HepG2 (cell line): Measurements from ENCODE around the gene UBE2I. TPM values are rescaled to one million over a fixed set of nuclear protein-coding genes. Genes with fewer than 3 reads are reported as not detected.

Source experiments
- ATAC-seq: fragments of 200-7000 bp; cut with Tn5 transposase; 3 replicates; pipeline ENCODE4 v1.9.1; 2020; ENCODE audit warnings: mild to moderate bottlenecking, moderate library complexity
- BruUV-seq: library from RNA; stranded (reverse); fragments of 400-500 nt; replicated peaks from 2 replicates; lab custom pipeline; 2021; lab: Mats Ljungman, UMichigan
- CTCF ChIA-PET: fragments of 300-600 bp; formaldehyde crosslinking; extraction: SDS; loops from one replicate; lab custom pipeline; 2021; ENCODE audit warnings: low total read pairs, inconsistent platforms, low intra/inter-chr PET ratio; lab: Yijun Ruan, JAX
- POLR2A ChIA-PET: fragments of 350-600 bp; sonication (Branson Sonifier 250); formaldehyde crosslinking; loops from one replicate; lab custom pipeline; 2020; ENCODE audit warnings: antibody characterized with exemption, inconsistent platforms; lab: Yijun Ruan, JAX
- DNase-seq: peaks from one replicate; pipeline ENCODE4 v3.0.0-alpha.2; 2015; ENCODE audit warnings: low spot score
- FAIRE-seq: peaks from 3 replicates; lab custom pipeline; 2011; peaks lifted over from hg19 to GRCh38; lab: Jason Lieb, UNC
- H2AFZ ChIP-seq: one replicate; pipeline ENCODE4 v1.6.1; 2011; ENCODE audit warnings: low read length, inconsistent platforms
- H3K27ac ChIP-seq: fragments of 300-600 bp; 3 replicates; pipeline ENCODE4 v1.8.0; 2011; ENCODE audit warnings: mixed run types, mild to moderate bottlenecking, mixed read lengths, low read length, inconsistent platforms; ENCODE audit not compliant: insufficient read depth; ENCODE audit errors: extremely low read length
- H3K27me3 ChIP-seq, 2 experiments: fragments of 200-600 bp in 1 of 2; 2 replicates in 1 of 2; 3 replicates in 1 of 2; pipeline versions ENCODE4 v1.6.0 to v1.8.0; 2011; ENCODE audit warnings: low read length in 2 of 2, mild to moderate bottlenecking in 2 of 2, moderate library complexity in 2 of 2, inconsistent platforms in 1 of 2; ENCODE audit not compliant: insufficient read depth in 2 of 2, control insufficient read depth in 1 of 2
- H3K36me3 ChIP-seq, 2 experiments: fragments of 200-600 bp in 1 of 2; replicated peaks in 1 of 2; 2 replicates in 1 of 2; 3 replicates in 1 of 2; pipeline versions ENCODE4 v1.5.1 to v1.8.0; 2011; ENCODE audit warnings: low read length in 2 of 2, inconsistent platforms in 1 of 2; ENCODE audit not compliant: insufficient read depth in 2 of 2, control insufficient read depth in 1 of 2
- H3K4me1 ChIP-seq: 2 replicates; pipeline ENCODE4 v1.5.1; 2012; ENCODE audit warnings: low read length, inconsistent platforms; ENCODE audit not compliant: insufficient read depth
- H3K4me2 ChIP-seq: 2 replicates; pipeline ENCODE4 v1.6.0; 2011; ENCODE audit warnings: low read depth, low read length, inconsistent platforms
- H3K4me3 ChIP-seq, 3 experiments: fragments of 200-600 bp in 1 of 3; sonication (generic), shearing (Covaris generic) in 1 of 3; replicated peaks in 1 of 3; 2 replicates each; pipeline ENCODE4 v1.5.1; 2011 to 2016; ENCODE audit warnings: low read length in 3 of 3, inconsistent platforms in 2 of 3, low read depth in 2 of 3, mild to moderate bottlenecking in 2 of 3, control low read depth in 1 of 3, mixed read lengths in 1 of 3; ENCODE audit not compliant: insufficient read depth in 1 of 3
- H3K79me2 ChIP-seq: one replicate; pipeline ENCODE4 v1.6.1; 2011; ENCODE audit warnings: low read length, inconsistent platforms; ENCODE audit not compliant: insufficient read depth
- H3K9ac ChIP-seq: 2 replicates; pipeline ENCODE4 v1.6.0; 2011; ENCODE audit warnings: mild to moderate bottlenecking, low read depth, low read length, inconsistent platforms; ENCODE audit not compliant: insufficient read depth
- H3K9me3 ChIP-seq: 2 replicates; pipeline ENCODE4 v1.5.1; 2012; ENCODE audit warnings: mild to moderate bottlenecking, low read length
- H4K20me1 ChIP-seq: 2 replicates; pipeline ENCODE4 v1.6.0; 2011; ENCODE audit warnings: inconsistent platforms, mild to moderate bottlenecking, low read length, moderate library complexity; ENCODE audit not compliant: insufficient read depth
- CBFB ChIP-seq: sonication (generic); formaldehyde crosslinking; IDR thresholded peaks from 2 replicates; pipeline ENCODE4 v1.4.0; 2020; ENCODE audit warnings: missing genetic modification reagents
- CEBPG ChIP-seq: IDR thresholded peaks from 2 replicates; pipeline ENCODE4 v1.6.1; 2016
- EZH2 ChIP-seq: conservative IDR thresholded peaks from 2 replicates; pipeline ENCODE4 v1.6.1; 2012; ENCODE audit warnings: mild to moderate bottlenecking, low read depth, low read length, moderate library complexity
- FOSL2 ChIP-seq: sonication (generic); formaldehyde crosslinking; IDR thresholded peaks from 2 replicates; pipeline ENCODE4 v1.4.0; 2020; ENCODE audit warnings: missing genetic modification reagents
- PAX8 ChIP-seq: sonication (generic); formaldehyde crosslinking; IDR thresholded peaks from 2 replicates; pipeline ENCODE4 v1.8.0; 2022; ENCODE audit warnings: mild to moderate bottlenecking, missing genetic modification reagents, borderline replicate concordance
- SNAPC2 ChIP-seq: sonication (generic); formaldehyde crosslinking; IDR thresholded peaks from 2 replicates; pipeline ENCODE4 v1.8.1; 2022; ENCODE audit warnings: mild to moderate bottlenecking, missing genetic modification reagents
- TBX3 ChIP-seq: fragments of 450-650 bp; IDR thresholded peaks from 2 replicates; pipeline ENCODE4 v1.6.1; 2017; ENCODE audit warnings: antibody characterized with exemption, mild to moderate bottlenecking, inconsistent platforms, borderline replicate concordance
- ZKSCAN8 ChIP-seq: IDR thresholded peaks from 2 replicates; pipeline ENCODE4 v1.6.1; 2016; ENCODE audit warnings: borderline replicate concordance, missing genetic modification reagents, missing compliant biosample characterization
- ZNF460 ChIP-seq: sonication (generic); formaldehyde crosslinking; IDR thresholded peaks from 2 replicates; pipeline ENCODE4 v1.5.1; 2020; ENCODE audit warnings: missing genetic modification reagents, mild to moderate bottlenecking, borderline replicate concordance
- ZNF510 ChIP-seq: sonication (generic); formaldehyde crosslinking; IDR thresholded peaks from 2 replicates; pipeline ENCODE4 v1.4.0; 2020; ENCODE audit warnings: low read depth, mild to moderate bottlenecking, missing genetic modification reagents
- ZNF614 ChIP-seq: IDR thresholded peaks from 2 replicates; pipeline ENCODE4 v1.6.1; 2018; ENCODE audit warnings: missing biosample characterization, missing genetic modification reagents, inconsistent platforms, borderline replicate concordance
- WGBS: methylation state at CpG from one replicate; pipeline ENCODE4 v1.1.6; 2017; ENCODE audit warnings: low lambda C conversion rate; 5-methylcytosine and 5-hydroxymethylcytosine counted together
- in situ Hi-C: cut with HindIII; loops from 2 replicates; pipeline ENCODE4 v1.10.0; 2017; ENCODE audit warnings: low pct_unique_long_range_greater_than_20kb; ENCODE audit not compliant: extremely low pct_ligation_motif_present
- intact Hi-C: fragments of 100-400 bp; cut with micrococcal nuclease; formaldehyde crosslinking; loops from one replicate; pipeline ENCODE4 v1.10.0; 2022; ENCODE audit not compliant: unreplicated experiment
- polyA plus RNA-seq, 8 experiments: library from polyadenylated mRNA; depleted of rRNA in 3 of 8; stranded (reverse) in 7 of 8; unstranded in 1 of 8; fragments of >200 nt; fragmentation: Illumina TruSeq in 4 of 8; extraction: Trizol in 4 of 8; gene quantifications; 2 replicates each; pipeline versions ENCODE4 v1.2.1 to v1.2.3, GENCODE V29; 2011 to 2016; ENCODE audit warnings: low read depth in 4 of 8, missing spikeins in 1 of 8, mixed read lengths in 1 of 8; ENCODE audit not compliant: insufficient read depth in 1 of 8
- total RNA-seq, 5 experiments: library from RNA; depleted of rRNA; stranded (reverse); fragments of >200 nt; fragmentation: Illumina TruSeq; extraction: Trizol; gene quantifications; 2 replicates each; pipeline ENCODE4 v1.2.3, GENCODE V29; 2016; ENCODE audit warnings: low read depth in 1 of 5
- TF ChIP-seq, protein P1 (sequence below): sonication (generic); formaldehyde crosslinking; IDR thresholded peaks from 2 replicates; pipeline ENCODE4 v1.4.0; 2020; ENCODE audit warnings: mild to moderate bottlenecking, missing genetic modification reagents
- TF ChIP-seq, protein P2 (sequence below): sonication (generic); formaldehyde crosslinking; IDR thresholded peaks from 2 replicates; pipeline ENCODE4 v1.5.0; 2020; ENCODE audit warnings: missing genetic modification reagents

UBE2I gene
- total and polyA plus RNA-seq, 2 of the 13 experiments (the other 11 are each of a cell fraction or from before 2014, with no cell fraction given): 75.8 to 98.9 TPM

DNA sequence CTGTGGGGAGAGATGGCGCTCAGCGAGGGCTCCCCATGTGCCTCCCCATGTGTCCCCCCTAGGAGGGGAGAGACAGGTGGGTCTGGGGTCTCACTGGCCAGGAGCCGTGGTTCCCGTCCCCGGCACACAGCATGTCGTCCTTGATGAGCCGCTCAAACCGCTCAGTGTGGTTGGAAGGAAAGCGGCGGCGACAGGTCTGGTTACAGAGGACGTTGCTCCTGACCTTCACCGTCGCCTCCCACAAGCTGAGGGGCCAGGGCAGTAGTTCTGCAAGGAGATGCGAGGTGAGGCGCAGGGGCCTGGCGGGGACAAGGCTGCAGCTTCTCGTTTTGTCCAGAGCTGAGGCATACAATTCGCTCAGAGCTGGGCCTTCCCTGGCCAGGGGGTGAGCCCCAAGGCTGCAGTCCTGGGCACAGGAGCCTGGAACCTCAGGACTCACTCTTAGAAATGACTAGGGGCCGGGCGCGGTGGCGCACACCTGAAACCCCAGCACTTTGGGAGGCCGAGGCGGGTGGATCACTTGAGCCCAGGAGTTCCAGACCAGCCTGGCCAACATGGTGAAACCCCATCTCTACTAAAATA lies 22.8 kb upstream of the UBE2I start:
- H3K79me2 ChIP-seq: no peaks in the 10 kb centered on the region
- POLR2A ChIA-PET: no interaction called here
- TF ChIP-seq SNAPC2 (no peak), PAX8 (CRISPR knock-in tag) (no peak), CEBPG (CRISPR knock-in tag) (no peak), ZNF510 (CRISPR knock-in tag) (no peak), FOSL2 (CRISPR knock-in tag) (no peak), EZH2 (no peak), TBX3 (no peak), ZNF460 (CRISPR knock-in tag) (no peak), ZKSCAN8 (no peak), ZNF614 (no peak), CBFB (no peak)
- TF ChIP-seq, protein P1, sequence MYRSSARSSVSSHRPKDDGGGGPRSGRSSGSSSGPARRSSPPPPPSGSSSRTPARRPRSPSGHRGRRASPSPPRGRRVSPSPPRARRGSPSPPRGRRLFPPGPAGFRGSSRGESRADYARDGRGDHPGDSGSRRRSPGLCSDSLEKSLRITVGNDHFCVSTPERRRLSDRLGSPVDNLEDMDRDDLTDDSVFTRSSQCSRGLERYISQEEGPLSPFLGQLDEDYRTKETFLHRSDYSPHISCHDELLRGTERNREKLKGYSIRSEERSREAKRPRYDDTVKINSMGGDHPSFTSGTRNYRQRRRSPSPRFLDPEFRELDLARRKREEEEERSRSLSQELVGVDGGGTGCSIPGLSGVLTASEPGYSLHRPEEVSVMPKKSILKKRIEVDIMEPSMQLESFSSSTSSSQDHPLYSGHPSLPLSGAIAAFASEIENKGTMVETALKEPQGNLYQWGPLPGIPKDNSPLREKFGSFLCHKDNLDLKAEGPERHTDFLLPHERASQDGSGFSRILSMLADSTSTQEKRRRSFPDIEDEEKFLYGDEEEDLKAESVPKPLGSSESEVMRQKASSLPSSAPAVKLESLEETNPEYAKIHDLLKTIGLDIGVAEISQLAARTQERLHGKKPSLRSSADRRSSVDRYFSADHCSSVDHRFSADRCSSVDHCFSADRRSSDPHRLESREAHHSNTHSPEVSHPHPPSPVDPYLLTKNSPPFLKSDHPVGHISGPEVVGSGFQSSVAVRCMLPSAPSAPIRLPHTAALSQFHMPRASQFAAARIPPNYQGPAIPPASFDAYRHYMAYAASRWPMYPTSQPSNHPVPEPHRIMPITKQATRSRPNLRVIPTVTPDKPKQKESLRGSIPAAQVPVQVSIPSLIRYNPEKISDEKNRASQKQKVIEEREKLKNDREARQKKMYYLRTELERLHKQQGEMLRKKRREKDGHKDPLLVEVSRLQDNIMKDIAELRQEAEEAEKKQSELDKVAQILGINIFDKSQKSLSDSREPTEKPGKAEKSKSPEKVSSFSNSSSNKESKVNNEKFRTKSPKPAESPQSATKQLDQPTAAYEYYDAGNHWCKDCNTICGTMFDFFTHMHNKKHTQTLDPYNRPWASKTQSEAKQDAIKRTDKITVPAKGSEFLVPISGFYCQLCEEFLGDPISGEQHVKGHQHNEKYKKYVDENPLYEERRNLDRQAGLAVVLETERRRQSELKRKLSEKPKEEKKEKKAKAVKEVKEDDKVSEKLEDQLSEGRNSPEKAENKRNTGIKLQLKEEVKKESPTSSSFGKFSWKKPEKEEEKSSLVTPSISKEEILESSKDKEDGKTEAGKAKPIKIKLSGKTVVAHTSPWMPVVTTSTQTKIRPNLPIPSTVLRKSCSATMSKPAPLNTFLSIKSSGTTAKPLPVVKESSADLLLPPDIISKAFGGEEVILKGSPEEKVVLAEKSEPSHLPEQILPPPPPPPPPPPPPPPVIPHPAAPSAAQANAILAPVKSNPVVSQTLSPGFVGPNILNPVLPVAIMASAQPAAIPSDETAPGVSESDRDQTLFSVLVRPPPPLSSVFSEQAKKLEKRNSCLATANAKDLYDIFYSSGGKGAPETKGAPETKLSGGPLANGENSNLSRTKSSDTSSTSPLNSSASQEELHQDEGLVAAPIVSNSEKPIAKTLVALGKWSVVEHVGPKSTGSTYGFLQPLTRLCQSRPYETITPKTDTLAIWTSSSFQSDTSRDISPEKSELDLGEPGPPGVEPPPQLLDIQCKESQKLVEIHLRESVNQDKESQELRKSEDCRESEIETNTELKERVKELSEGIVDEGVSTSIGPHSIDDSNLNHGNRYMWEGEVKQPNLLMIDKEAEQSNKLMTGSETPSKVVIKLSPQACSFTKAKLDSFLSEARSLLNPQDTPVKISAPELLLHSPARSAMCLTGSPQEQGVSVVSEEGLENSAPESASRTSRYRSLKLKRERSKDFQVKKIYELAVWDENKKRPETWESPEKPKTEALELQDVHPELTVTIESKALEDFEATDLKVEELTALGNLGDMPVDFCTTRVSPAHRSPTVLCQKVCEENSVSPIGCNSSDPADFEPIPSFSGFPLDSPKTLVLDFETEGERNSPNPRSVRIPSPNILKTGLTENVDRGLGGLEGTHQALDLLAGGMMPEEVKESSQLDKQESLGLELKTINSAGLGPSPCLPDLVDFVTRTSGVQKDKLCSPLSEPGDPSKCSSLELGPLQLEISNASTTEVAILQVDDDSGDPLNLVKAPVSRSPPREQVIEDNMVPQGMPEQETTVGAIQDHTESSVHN: no peak
- TF ChIP-seq, protein P2, sequence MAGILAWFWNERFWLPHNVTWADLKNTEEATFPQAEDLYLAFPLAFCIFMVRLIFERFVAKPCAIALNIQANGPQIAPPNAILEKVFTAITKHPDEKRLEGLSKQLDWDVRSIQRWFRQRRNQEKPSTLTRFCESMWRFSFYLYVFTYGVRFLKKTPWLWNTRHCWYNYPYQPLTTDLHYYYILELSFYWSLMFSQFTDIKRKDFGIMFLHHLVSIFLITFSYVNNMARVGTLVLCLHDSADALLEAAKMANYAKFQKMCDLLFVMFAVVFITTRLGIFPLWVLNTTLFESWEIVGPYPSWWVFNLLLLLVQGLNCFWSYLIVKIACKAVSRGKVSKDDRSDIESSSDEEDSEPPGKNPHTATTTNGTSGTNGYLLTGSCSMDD (CRISPR knock-in tag): no peak
- TF ChIP-seq, all 625 proteins: peak for 0
- Histone ChIP-seq H3K27me3 (peaks cover 28 to 73% of the 10 kb centered on the region in 2 experiments), H4K20me1 (no peaks in the 10 kb centered on the region), H2AFZ (no peak overlapping the region), H3K9me3 (no peaks in the 10 kb centered on the region), H3K4me2 (no peak overlapping the region), H3K4me3 (no peak overlapping the region), H3K4me1 (peaks cover 36% of the 10 kb centered on the region), H3K9ac (no peak overlapping the region), H3K36me3 (no peaks in the 10 kb centered on the region), H3K27ac (no peak overlapping the region)
- intact Hi-C loops: no loop called here
- ATAC-seq (no peak), DNase-seq (no peak), FAIRE-seq (no peak)
- in situ Hi-C loops: no loop called here
- no CpG with 5 or more reads among the region's 25 CpGs for WGBS
- no TSS peak for BruUV-seq
- CTCF ChIA-PET: no interaction called here
